HG03442 (cell line): ENCODE data around the gene CFAP20DC.
A peak's percentile ranks its signal among the peaks of the same experiment; 100 is the strongest.
"Not testable (repeated sequence)": the region's sequence is repeated elsewhere in the genome, so short reads cannot be mapped to it uniquely, and the experiment has no call there.

Experiments used
- ATAC-seq: cut with Tn5 transposase; IDR thresholded peaks from one replicate; pipeline ENCODE4 v1.9.1; 2021; ENCODE audit warnings: mild to moderate bottlenecking, moderate library complexity; ENCODE audit not compliant: unreplicated experiment

Gene CFAP20DC

GRCh38 chr3:58706395-58707167 is 343.2 kb downstream of the CFAP20DC start:
- no peak for ATAC-seq

- peak; percentile 77 for ATAC-seq
These were observed 345.1 kb downstream of the CFAP20DC start for GRCh38 chr3:58704745-58705144.

- not testable (repeated sequence) for ATAC-seq
These were observed 345.5 kb downstream of the CFAP20DC start for GRCh38 chr3:58704304-58704703.

- no peak for ATAC-seq
These were observed 351.6 kb downstream of the CFAP20DC start for GRCh38 chr3:58698246-58698645.

- ATAC-seq, result peak; percentile 63
These were observed 352.3 kb downstream of the CFAP20DC start for GRCh38 chr3:58697561-58697960.

- ATAC-seq, result not testable (repeated sequence)
These were observed 353.0 kb downstream of the CFAP20DC start for GRCh38 chr3:58696813-58697212.

GRCh38 chr3:58696093-58696492 is 353.7 kb downstream of the CFAP20DC start:
- ATAC-seq, result no peak

- ATAC-seq, result not testable (repeated sequence)
These were observed 354.5 kb downstream of the CFAP20DC start for GRCh38 chr3:58695284-58695683.

- peak; percentile 66 for ATAC-seq
These were observed 355.6 kb downstream of the CFAP20DC start for GRCh38 chr3:58693940-58694850.

- ATAC-seq, result no peak
These were observed 357.3 kb downstream of the CFAP20DC start for GRCh38 chr3:58692484-58692883.
